Hepatocyte (in vitro differentiated cells): ENCODE results near the gene IFT122. TPM values are rescaled to one million over a fixed set of nuclear protein-coding genes. Genes with fewer than 3 reads are reported as not detected.

Experiments used
- DNase-seq: peaks from one replicate; pipeline ENCODE4 v3.0.0-alpha.2; 2016; ENCODE audit warnings: low spot score
- H2AFZ ChIP-seq: fragments of 200-600 bp; sonication (generic); 2 replicates; pipeline ENCODE4 v1.6.0; 2016; ENCODE audit warnings: antibody characterized with exemption, mild to moderate bottlenecking
- H3K27ac ChIP-seq: fragments of 200-600 bp; sonication (generic); 2 replicates; pipeline ENCODE4 v1.5.1; 2016; ENCODE audit warnings: mild to moderate bottlenecking
- H3K27me3 ChIP-seq: fragments of 200-600 bp; sonication (generic); 2 replicates; pipeline ENCODE4 v1.6.1; 2016
- H3K36me3 ChIP-seq: fragments of 200-600 bp; sonication (generic); replicated peaks from 2 replicates; pipeline ENCODE4 v1.5.1; 2016; ENCODE audit warnings: low read depth; ENCODE audit not compliant: insufficient read depth
- H3K4me1 ChIP-seq: fragments of 200-600 bp; sonication (generic); 2 replicates; pipeline ENCODE4 v1.5.1; 2016; ENCODE audit warnings: mild to moderate bottlenecking, moderate library complexity; ENCODE audit not compliant: insufficient read depth
- H3K4me2 ChIP-seq: fragments of 200-600 bp; sonication (generic); 2 replicates; pipeline ENCODE4 v1.6.0; 2016
- H3K4me3 ChIP-seq: fragments of 200-600 bp; sonication (generic); 2 replicates; pipeline ENCODE4 v1.5.1; 2016; ENCODE audit warnings: mild to moderate bottlenecking
- H3K79me2 ChIP-seq: fragments of 200-600 bp; sonication (generic); 2 replicates; pipeline ENCODE4 v1.6.0; 2017; ENCODE audit warnings: mild to moderate bottlenecking
- H3K9me2 ChIP-seq: fragments of 200-600 bp; sonication (generic); replicated peaks from 2 replicates; pipeline ENCODE4 v1.6.0; 2017; ENCODE audit warnings: mild to moderate bottlenecking; ENCODE audit not compliant: insufficient read depth
- H3K9me3 ChIP-seq: fragments of 200-600 bp; sonication (generic); 2 replicates; pipeline ENCODE4 v1.5.1; 2016; ENCODE audit warnings: low read depth, mild to moderate bottlenecking
- H4K20me1 ChIP-seq: fragments of 200-600 bp; sonication (generic); 2 replicates; pipeline ENCODE4 v1.6.0; 2016; ENCODE audit warnings: mild to moderate bottlenecking; ENCODE audit not compliant: insufficient read depth, poor library complexity, severe bottlenecking
- CTCF ChIP-seq: fragments of 200-600 bp; sonication (generic); IDR thresholded peaks from 2 replicates; pipeline ENCODE4 v1.5.1; 2016; ENCODE audit warnings: antibody characterized with exemption, mild to moderate bottlenecking; ENCODE audit not compliant: poor library complexity
- EZH2 ChIP-seq: fragments of 200-600 bp; sonication (generic); IDR thresholded peaks from 2 replicates; pipeline ENCODE4 v1.6.1; 2016; ENCODE audit warnings: antibody characterized with exemption, mild to moderate bottlenecking, borderline replicate concordance
- EZH2phosphoT487 ChIP-seq: fragments of 200-600 bp; sonication (generic); IDR thresholded peaks from one replicate; pipeline ENCODE4 v1.6.1; 2018; ENCODE audit warnings: antibody characterized with exemption, mild to moderate bottlenecking, low read depth, moderate library complexity; ENCODE audit not compliant: unreplicated experiment, severe bottlenecking
- WGBS: methylation state at CpG from one replicate; pipeline ENCODE4 v1.1.6; 2016; ENCODE audit warnings: low lambda C conversion rate; ENCODE audit errors: missing lambda C conversion rate; 5-methylcytosine and 5-hydroxymethylcytosine counted together
- polyA plus RNA-seq: library from polyadenylated mRNA; unstranded; fragments of >200 nt; fragmentation: Nextera tagmentation; extraction: Ambion mirVana; gene quantifications from 2 replicates; pipeline ENCODE4 v1.2.1, GENCODE V29; 2016
- total RNA-seq: library from RNA; depleted of rRNA; stranded (reverse); fragments of >200 nt; gene quantifications from 2 replicates; pipeline ENCODE4 v1.2.3, GENCODE V29; 2014

Gene IFT122
- total and polyA plus RNA-seq, 2 experiments from 2014 or later, result 11.4 to 14.6 TPM

- H3K27me3 ChIP-seq, result no peaks in the 10 kb centered on the region
- 80% methylated on average over 4 of the region's 4 CpGs for WGBS
Measured at GRCh38 chr3:129473067-129473768, 33.2 kb downstream of the IFT122 start.

GRCh38 chr3:129473769-129474152, 33.7 kb downstream of the IFT122 start:
- H3K79me2 ChIP-seq, result no peaks in the 10 kb centered on the region
- no peak overlapping the region for H3K4me3 ChIP-seq
- TF ChIP-seq CTCF, result no peak
- TF ChIP-seq EZH2, result no peak
- no peak for TF ChIP-seq EZH2phosphoT487
- no peaks in the 10 kb centered on the region for H3K9me2 ChIP-seq
- no peaks in the 10 kb centered on the region for H3K36me3 ChIP-seq
- DNase-seq, result no peak
- no peaks in the 10 kb centered on the region for H3K27me3 ChIP-seq
- no peaks in the 10 kb centered on the region for H3K9me3 ChIP-seq
- H4K20me1 ChIP-seq, result no peaks in the 10 kb centered on the region
- H3K4me2 ChIP-seq, result no peak overlapping the region
- H3K4me1 ChIP-seq, result no peaks in the 10 kb centered on the region
- 76% methylated on average over 4 of the region's 4 CpGs for WGBS
- no peak overlapping the region for H3K27ac ChIP-seq
- H2AFZ ChIP-seq, result no peak overlapping the region

More at GRCh38 chr3:129473067-129473768, 33.2 kb downstream of the IFT122 start:
- Histone ChIP-seq H3K36me3 (no peaks in the 10 kb centered on the region), H3K4me3 (no peak overlapping the region), H3K4me1 (peaks cover 3% of the 10 kb centered on the region), H3K79me2 (no peaks in the 10 kb centered on the region), H3K9me2 (no peaks in the 10 kb centered on the region), H3K27ac (no peak overlapping the region), H3K9me3 (no peaks in the 10 kb centered on the region), H4K20me1 (no peaks in the 10 kb centered on the region), H3K4me2 (no peak overlapping the region), H2AFZ (no peak overlapping the region)
- TF ChIP-seq EZH2 (no peak), CTCF (no peak), EZH2phosphoT487 (no peak)
- DNase-seq, result no peak

- Histone ChIP-seq H3K79me2 (no peaks in the 10 kb centered on the region), H3K4me3 (no peak overlapping the region), H3K27ac (no peak overlapping the region), H3K27me3 (no peaks in the 10 kb centered on the region), H2AFZ (no peak overlapping the region), H3K9me3 (no peaks in the 10 kb centered on the region), H3K4me2 (no peak overlapping the region), H4K20me1 (no peaks in the 10 kb centered on the region), H3K36me3 (no peaks in the 10 kb centered on the region), H3K9me2 (no peaks in the 10 kb centered on the region), H3K4me1 (no peaks in the 10 kb centered on the region)
- no peak for DNase-seq
- TF ChIP-seq CTCF (no peak), EZH2 (no peak), EZH2phosphoT487 (no peak)
- 91% methylated on average over 10 of the region's 10 CpGs for WGBS
Measured at GRCh38 chr3:129474984-129475804, 35.2 kb downstream of the IFT122 start.
